ENCODE results near the gene LRP4. TPM values are rescaled to one million over a fixed set of nuclear protein-coding genes. Genes with fewer than 3 reads are reported as not detected.

The LRP4 gene
- total and polyA plus RNA-seq, 2 of the 13 experiments (the other 11 are each of a cell fraction or from before 2014, with no cell fraction given): 4.7 to 13.3 TPM

DNA sequence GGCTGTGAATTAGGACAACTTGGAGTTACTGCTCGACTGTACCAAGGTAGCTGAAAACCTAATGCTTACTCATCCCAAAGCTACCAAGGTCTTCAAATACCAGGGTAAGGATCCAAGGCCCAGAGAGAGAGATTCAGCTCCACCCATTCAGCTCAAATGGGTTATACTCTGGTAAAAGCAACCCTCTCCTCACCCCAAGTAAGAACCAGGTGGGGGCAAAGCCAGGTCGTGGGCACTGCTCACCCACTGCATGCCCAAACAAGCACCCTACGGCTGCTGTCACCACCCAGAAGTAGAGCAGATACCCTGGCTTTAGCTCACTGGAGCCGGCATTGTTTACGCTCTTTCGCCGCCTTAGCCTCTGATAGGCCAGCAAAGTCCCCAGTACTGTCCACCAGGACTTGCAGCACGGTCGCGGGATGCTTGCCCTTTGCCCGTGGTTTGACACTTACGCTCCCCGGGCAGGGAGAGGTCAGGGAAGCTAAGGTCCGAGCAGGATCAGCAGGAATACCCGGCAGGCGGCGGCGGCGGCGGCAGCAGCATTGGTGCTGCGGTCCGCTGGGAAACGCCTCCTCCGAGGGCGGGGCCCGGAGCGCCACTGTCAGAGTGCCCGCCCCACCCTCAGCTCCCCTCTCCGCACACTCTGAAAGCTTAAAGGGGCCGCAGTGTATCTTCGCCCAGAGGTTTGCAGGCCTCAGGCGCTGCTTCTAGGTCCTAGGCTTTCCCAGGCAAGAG, 91.9 kb downstream of the LRP4 start (continued):
- TF ChIP-seq SKI (IDR thresholded peaks at IDR 0.05; ENCODE audit: partially characterized antibody): peak; percentile 53
- peak; percentile 31; the same call in 1 of the 2 replicates for TF ChIP-seq ZNF770 (CRISPR knock-in tag; IDR thresholded peaks at IDR 0.05)
- peak; percentile 66 for TF ChIP-seq FOXA3 (CRISPR knock-in tag; IDR thresholded peaks at IDR 0.05)
- peak; percentile 79 for TF ChIP-seq HOXA3 (CRISPR knock-in tag; IDR thresholded peaks at IDR 0.05)
- peak; percentile 90 for TF ChIP-seq PHF21A (CRISPR knock-in tag; IDR thresholded peaks at IDR 0.05)
- TF ChIP-seq ZNF780A (CRISPR knock-in tag; IDR thresholded peaks at IDR 0.05): 0 out of 2 replicates have a peak, but pooled peaks have one; percentile 30
- TF ChIP-seq MAFG (CRISPR knock-in tag; IDR thresholded peaks at IDR 0.05): no peak
- TF ChIP-seq MAF1 (CRISPR knock-in tag; IDR thresholded peaks at IDR 0.05; ENCODE audit: borderline replicate concordance): no peak
- TF ChIP-seq BCL3 (CRISPR knock-in tag; IDR thresholded peaks at IDR 0.05): no peak
- peak; percentile 39 for TF ChIP-seq ZFY (CRISPR knock-in tag; IDR thresholded peaks at IDR 0.05)
- TF ChIP-seq EHMT2 (IDR thresholded peaks at IDR 0.05; ENCODE audit: borderline replicate concordance, low read depth, low read length): no peak
- TF ChIP-seq KMT2A (CRISPR knock-in tag; IDR thresholded peaks at IDR 0.05): peak; percentile 94
- TF ChIP-seq KLF15 (CRISPR knock-in tag; IDR thresholded peaks at IDR 0.05; ENCODE audit: borderline replicate concordance): no peak
- TF ChIP-seq GTF3A (CRISPR knock-in tag; conservative IDR thresholded peaks at IDR 0.05): no peak
- peak; percentile 67; the same call in 1 of the 2 replicates for TF ChIP-seq ZFX (CRISPR knock-in tag; IDR thresholded peaks at IDR 0.05; ENCODE audit: low read depth)
- TF ChIP-seq CTCF (CRISPR knock-in tag; IDR thresholded peaks at IDR 0.05): peak; percentile 56
- TF ChIP-seq GTF2F1 (IDR thresholded peaks at IDR 0.05; ENCODE audit: low read length): no peak

All from HepG2 (cell line).